Activated T-cell treated with anti-CD3 and anti-CD28 coated beads for 48 hours (primary cell): ENCODE data around the gene CCDC50.

Experiments
- DNase-seq: peaks from one replicate; pipeline ENCODE4 v3.0.0-alpha.2; 2020; ENCODE audit warnings: low read depth

The CCDC50 gene

GRCh38 chr3:191381303-191381702 lies 52.1 kb downstream of the CCDC50 start:
- no peak for DNase-seq

- no peak for DNase-seq
Measured at GRCh38 chr3:191382661-191383060, 53.5 kb downstream of the CCDC50 start.

GRCh38 chr3:191383124-191383523 lies 53.9 kb downstream of the CCDC50 start:
- DNase-seq = no peak

DNA sequence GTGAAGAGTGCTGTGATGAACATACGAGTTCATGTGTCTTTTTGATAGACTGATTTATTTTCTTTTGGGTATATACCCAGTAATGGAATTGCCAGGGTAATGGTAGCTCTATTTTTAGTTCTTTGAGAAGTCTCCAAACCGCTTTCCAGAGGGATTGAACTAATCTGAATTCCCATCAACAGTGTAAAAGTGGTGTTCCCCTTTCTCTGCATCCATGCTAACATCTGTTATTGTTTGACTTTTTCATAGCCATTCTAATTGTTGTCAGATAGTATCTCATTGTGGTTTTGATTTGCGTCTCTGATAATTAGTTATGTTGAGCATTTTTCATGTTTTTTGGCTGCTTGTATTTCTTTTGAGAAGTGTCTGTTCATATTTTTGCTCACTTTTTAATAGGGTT lies 55.9 kb downstream of the CCDC50 start:
- no peak for DNase-seq

- no peak for DNase-seq
Measured at GRCh38 chr3:191387441-191388077, 58.4 kb downstream of the CCDC50 start.

DNA sequence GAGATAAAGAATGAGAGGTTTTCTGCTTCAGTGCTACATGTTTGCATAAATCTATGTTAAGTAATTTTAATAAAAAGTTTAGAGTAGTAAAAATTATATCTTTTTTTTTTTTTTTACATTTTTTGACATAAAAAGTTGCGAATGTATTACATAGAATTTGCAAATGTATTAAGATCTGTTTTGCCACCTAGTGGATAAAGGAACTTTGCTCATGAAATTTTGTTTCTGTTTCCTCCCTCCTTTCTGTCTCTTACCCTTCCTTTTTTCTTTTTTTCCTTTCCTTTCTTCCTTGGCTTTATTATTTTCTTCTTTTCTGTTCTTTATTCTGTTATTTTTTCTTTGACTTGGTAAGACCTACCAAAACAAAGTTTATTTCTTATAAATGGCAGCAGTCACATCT lies 59.6 kb downstream of the CCDC50 start:
- no peak for DNase-seq

- no peak for DNase-seq
Measured at GRCh38 chr3:191390580-191390979, 61.4 kb downstream of the CCDC50 start.

- DNase-seq = no peak
Measured at GRCh38 chr3:191391861-191392808, 62.9 kb downstream of the CCDC50 start.

DNA sequence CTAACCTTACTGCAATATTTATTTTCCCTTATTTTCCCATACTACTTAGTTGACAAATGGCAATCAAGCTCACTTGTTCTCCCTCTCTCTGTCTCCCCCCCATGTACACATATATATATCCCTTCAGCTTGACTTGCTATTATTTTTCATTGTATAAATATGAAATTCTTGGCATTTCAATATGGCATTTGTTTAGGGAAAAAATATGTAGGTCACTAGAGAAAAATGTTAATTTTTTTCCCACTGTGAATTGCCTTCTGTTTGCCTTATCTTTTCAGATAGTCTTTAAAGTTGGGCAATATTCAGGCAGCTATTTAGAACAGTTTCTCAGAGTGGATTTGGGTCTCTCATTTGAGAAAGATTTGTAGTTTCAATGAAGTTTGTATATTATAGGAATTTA lies 64.0 kb downstream of the CCDC50 start:
- no peak for DNase-seq

- no peak for DNase-seq
Measured at GRCh38 chr3:191397771-191398170, 68.6 kb downstream of the CCDC50 start.

GRCh38 chr3:191398607-191399006 lies 69.4 kb downstream of the CCDC50 start:
- DNase-seq = no peak

GRCh38 chr3:191399918-191400317 lies 70.7 kb downstream of the CCDC50 start:
- DNase-seq = no peak

DNA sequence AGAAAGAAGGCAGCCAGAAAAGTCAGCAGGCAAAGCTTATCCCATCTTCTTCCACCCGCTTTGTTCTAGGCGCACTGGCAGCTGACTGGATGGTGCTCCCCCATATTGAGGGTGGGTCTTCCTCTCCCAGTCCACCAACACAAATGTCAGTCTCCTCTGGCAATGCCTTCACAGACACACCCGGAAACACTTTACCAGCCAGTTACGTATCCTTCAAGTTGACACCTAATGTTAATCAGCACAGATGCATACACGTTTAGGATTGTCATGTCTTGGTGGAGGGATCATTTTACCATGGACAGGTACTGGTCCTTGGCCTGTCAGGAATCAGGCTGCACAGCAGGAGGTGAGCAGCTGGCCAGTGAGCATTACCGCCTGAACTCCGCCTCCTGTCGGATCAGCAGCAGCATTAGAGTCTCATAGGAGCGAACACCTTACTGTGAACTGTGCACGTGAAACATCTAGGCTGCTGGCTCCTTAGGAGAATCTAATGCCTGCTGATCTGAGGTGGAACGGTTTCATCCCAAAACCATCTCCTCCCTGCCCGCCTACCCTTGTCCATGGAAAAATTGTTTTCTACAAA lies 72.7 kb downstream of the CCDC50 start:
- DNase-seq = no peak

DNA sequence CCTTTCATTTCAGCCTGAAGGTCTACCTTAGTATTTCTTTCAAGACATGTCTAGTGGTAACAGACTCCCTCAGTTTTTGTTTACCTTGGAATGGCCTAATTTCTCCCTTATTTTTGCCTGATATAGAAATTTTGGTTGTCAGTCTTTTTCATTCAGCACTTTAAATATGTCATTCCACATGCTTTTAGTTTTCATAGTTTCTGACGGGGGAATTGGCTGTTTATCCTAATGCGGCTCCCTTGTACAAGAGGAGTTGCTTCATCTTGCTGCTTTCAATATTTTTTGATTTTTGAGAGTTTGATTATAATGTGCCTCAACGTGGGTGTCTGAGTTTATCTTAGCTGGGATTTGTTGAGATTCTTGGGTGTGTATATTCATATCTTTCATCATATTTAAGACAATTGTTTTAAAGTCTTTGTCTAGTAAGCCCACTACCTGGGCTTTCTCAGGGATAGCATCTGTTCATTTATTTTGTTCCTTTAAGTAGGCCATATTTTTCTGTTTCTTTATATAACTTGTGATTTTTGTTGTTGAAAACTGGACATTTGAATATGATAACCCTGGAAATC lies 80.7 kb downstream of the CCDC50 start:
- DNase-seq = no peak

DNA sequence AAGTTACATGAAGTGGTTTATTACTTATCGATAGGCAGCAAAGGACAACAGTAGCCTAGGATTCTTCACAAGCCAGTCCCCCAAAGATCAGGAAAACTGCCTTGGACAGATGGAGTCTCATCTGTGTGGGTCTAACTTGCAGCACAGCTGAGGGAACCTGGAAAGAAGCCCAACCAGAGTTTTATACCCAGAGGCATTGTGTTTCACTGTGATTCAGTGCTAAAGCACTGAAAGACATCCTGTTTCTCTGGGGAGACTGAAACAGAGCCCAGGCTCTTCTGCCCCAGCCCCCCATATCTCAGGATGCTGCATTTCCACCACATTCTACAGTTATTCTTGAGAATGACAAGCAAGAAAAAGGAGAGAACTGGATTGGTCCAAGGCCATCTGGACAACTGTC lies 83.6 kb downstream of the CCDC50 start:
- DNase-seq = no peak

DNA sequence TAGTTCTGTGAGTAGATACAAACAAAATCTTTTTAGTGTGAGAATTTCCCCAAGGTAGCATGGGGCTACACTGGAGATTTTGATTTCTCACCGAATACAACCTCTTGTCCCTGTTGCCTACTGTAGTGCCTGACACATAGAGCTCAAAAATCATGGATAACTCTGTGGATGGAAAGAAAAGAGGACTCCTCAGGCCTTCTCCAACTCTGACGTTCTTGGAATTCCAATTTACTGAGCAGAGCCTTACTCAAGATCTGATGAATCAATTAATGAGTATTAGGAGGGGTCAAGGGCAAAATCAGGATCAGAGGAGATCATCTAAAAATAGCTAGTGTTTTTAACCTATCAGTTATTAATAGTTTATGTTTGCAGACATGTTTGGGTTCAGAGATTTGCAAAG lies 85.1 kb downstream of the CCDC50 start:
- DNase-seq = no peak

- DNase-seq = no peak
Measured at GRCh38 chr3:191414732-191415131, 85.5 kb downstream of the CCDC50 start.

DNA sequence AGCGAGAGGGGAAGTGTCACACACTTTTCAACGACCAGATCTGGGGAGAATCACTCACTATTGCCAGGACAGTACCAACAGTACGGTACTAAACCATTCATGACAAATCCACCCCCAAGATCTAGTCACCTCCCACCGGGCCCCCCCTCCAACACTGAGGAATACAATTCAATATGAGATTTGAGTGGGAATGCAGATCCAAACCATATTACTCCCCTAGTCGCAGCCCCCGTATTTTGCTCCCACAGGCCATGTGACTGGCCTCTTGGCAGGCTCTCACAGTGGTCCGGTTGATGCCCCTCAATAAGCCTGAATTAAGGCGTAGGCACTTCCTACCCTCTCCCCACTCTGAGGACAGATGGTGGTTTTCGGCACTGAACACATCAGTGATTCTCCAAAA lies 86.4 kb downstream of the CCDC50 start:
- DNase-seq = no peak

GRCh38 chr3:191417457-191417729 lies 88.2 kb downstream of the CCDC50 start:
- no peak for DNase-seq

DNA sequence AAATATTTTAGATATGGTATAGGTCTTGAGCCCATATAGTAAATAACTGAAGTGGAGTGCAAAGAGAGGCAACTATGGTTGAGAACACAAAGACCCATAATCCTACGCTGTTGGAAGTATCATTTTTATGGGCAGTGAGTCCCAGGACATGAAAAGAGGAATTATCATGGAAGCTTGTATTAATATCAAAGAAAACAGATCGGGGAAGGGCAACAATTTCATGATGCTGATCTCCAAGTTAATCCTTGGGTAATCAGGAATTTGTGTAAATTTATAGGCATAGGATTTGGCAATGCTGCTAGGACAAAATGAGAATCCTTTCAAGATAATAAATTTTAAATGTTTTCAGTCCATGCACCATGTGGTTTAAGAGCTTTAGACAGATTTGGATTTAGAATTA lies 91.6 kb downstream of the CCDC50 start:
- DNase-seq = no peak

DNA sequence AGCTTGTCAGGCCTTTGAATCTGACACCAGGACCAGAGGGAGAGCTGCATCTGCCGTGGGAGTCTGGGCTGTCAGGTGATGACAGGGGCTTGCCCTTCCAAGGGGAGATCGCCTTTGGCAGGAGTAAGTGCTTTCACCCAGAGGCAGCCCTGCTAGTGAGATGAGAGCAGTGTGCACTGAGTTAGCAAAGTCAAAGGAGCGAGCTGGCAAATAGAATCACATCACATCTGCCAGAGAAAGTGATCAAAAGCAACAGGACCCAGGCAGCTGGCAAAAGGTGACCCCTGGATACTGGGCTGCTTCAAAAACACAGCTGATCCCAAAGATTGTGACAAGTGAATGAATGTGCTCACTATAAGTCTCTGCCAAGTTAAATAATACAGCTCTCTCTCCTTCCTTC lies 95.7 kb downstream of the CCDC50 start:
- no peak for DNase-seq

GRCh38 chr3:191425322-191425734 lies 96.1 kb downstream of the CCDC50 start:
- no peak for DNase-seq

- no peak for DNase-seq
Measured at GRCh38 chr3:191426311-191426710, 97.1 kb downstream of the CCDC50 start.
